ENCODE results near the gene RNF149.
"Not testable (repeated sequence)": the region's sequence is repeated elsewhere in the genome, so short reads cannot be mapped to it uniquely, and the experiment has no call there.

The RNF149 gene

DNA sequence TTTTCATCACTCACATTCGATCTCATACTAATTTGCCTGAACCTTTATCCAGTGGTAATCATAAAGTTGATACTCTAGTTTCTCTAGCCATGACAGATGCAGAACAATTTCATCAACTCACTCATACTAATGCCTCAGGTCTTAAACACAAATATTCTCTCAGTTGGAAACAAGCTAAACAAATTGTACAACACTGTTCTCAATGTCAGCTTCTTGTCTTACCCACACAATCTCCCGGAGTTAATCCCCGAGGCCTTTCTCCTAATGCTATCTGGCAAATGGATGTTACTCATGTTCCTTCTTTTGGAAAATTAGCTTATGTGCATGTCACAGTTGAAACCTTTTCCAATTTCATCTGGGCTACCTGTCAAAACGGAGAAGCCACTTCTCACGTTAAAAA, 67.3 kb downstream of the RNF149 start:
- Mint-ChIP-seq H3K4me3 (no peak overlapping the region), H3K36me3 (no peaks in the 10 kb centered on the region), H3K4me1 (no peaks in the 10 kb centered on the region), H3K27ac (no peak overlapping the region), H3K9me3 (no peaks in the 10 kb centered on the region)
- DNase-seq (ENCODE audit: low spot score in 2 of 2) (no peak), ATAC-seq (no peak)

DNA sequence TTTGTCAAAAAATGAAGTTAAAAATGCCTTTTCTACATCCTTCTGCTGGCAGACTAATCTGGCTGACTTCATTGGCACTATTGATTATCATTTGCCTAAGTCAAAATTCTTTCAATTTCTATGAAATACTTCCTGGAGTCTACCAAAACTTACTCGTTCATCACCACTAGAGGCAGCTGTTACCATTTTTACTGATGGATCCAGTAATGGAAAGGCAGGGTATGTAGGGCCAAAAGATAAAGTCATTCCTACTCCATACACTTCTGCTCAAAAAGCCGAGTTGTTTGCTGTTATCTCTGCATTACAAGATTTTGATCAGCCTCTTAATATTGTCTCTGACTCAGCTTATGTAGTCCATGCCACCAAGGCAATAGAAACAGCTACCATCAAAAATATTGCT, 67.8 kb downstream of the RNF149 start:
- not testable (repeated sequence) for H3K4me1 Mint-ChIP-seq; H3K27ac Mint-ChIP-seq; ATAC-seq; H3K4me3 Mint-ChIP-seq; H3K36me3 Mint-ChIP-seq; DNase-seq (ENCODE audit: low spot score in 2 of 2); H3K9me3 Mint-ChIP-seq

DNA sequence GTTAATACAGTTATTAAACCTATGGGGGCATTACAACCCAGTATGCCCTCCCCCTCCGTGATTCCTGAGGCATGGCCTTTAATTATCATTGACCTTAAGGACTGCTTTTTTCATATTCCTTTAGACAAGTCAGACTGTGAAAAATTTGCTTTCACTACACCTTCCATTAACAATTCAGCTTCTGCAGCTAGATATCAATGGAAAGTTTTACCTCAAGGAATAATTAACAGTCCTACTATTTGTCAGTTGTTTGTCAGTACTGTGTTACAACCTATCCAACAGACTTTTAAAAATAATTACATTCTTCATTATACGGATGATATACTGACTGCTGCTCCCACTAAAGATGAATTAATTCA, 68.8 kb downstream of the RNF149 start:
- ATAC-seq; DNase-seq (ENCODE audit: low spot score in 2 of 2); H3K36me3 Mint-ChIP-seq; H3K9me3 Mint-ChIP-seq; H3K4me1 Mint-ChIP-seq; H3K4me3 Mint-ChIP-seq: not testable (repeated sequence)
- H3K27ac Mint-ChIP-seq: peak overlapping the region; percentile 44

DNA sequence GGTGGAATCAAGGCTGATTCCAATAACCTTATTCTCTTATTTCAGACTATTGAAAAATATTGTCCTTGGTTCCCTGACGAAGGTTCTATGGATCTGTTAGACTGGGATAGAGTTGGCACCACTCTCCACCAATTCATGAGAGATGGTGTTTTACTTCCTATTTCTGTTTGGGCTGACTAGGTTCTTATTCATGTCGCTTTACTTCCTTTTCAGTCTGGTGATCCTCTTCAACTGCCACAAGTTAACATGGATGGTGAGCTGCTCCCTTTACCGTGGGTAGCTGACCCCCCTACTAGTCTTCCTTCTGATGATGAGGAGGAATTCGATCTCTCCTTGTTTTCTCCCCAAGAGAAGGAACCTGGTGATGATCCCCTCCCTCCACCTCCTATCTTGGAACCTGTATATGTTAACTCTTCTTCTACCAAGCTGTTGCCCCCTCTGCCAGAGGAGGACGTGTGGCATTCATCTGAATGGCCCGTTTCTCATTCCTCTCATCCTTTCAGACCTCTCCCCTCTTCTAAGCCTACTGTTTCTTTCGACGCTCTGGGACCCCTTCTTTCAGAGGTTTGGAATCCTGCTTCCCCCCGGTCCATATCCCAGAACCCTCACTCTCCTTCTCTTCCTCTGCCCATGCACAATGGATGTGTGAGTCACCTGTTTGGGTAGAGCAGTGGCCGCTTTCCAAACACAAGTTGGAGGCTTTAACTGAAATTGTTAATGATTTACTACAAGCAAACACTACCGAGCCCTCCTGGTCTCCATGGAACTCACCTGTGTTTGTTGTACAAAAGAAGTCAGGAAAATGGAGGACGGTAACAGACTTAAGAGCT, 69.4 kb downstream of the RNF149 start:
- no peak for ATAC-seq
- H3K4me3 Mint-ChIP-seq: no peak overlapping the region
- H3K27ac Mint-ChIP-seq: peak overlapping the region; percentile 44
- H3K9me3 Mint-ChIP-seq: no peaks in the 10 kb centered on the region
- H3K4me1 Mint-ChIP-seq: no peaks in the 10 kb centered on the region
- DNase-seq (ENCODE audit: low spot score in 2 of 2): no peak
- H3K36me3 Mint-ChIP-seq: no peaks in the 10 kb centered on the region

GRCh38 chr2:101237944-101238343, 70.6 kb downstream of the RNF149 start:
- ATAC-seq, H3K36me3 Mint-ChIP-seq, H3K27ac Mint-ChIP-seq: not testable (repeated sequence)

GRCh38 chr2:101235956-101236355, 72.5 kb downstream of the RNF149 start:
- H3K36me3 Mint-ChIP-seq; H3K4me1 Mint-ChIP-seq; H3K27ac Mint-ChIP-seq; DNase-seq (ENCODE audit: low spot score in 2 of 2); H3K4me3 Mint-ChIP-seq; H3K9me3 Mint-ChIP-seq; ATAC-seq: not testable (repeated sequence)

More at GRCh38 chr2:101237944-101238343, 70.6 kb downstream of the RNF149 start:
- not testable (repeated sequence) for H3K4me3 Mint-ChIP-seq; H3K4me1 Mint-ChIP-seq; H3K9me3 Mint-ChIP-seq; DNase-seq (ENCODE audit: low spot score in 2 of 2)

DNA sequence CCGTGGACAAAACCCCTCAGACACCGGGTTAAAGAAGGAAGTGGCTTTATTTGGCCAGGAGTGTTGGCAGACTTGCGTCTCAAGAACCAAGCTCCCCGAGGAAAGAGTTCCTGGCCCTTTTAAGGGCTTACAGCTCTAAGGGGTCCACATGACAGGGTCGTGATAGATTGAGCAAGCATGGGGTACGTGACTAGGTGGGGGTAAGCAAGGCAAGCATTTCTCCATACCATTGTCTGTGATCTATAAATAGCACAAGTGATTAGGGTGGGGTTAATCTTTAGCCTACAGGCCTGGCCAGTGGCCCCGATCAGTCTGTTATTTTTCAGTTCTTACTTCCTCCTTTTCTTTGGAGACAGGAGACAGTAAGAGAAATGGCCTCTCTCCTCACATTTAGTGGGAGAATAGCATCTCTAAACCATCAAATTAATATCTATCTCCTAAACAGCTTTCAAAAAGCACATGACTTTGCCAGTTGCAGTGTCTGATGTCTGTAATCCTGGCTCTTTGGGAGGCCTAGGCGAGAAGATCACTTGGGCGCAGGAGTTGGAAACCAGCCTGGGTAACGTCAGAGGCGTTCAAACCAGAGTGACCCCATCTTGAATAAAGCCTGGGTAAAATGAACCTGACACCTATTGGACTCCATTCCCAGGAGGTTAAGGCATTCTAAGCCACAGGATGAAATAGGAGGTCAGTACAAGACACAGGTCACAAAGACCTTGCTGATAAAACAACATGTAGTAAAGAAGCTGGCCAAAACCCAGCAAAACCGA, 74.1 kb downstream of the RNF149 start:
- no peaks in the 10 kb centered on the region for H3K36me3 Mint-ChIP-seq
- H3K4me3 Mint-ChIP-seq: no peak overlapping the region
- ATAC-seq (no peak), DNase-seq (ENCODE audit: low spot score in 2 of 2) (no peak)
- H3K9me3 Mint-ChIP-seq: no peaks in the 10 kb centered on the region
- H3K4me1 Mint-ChIP-seq: no peaks in the 10 kb centered on the region
- no peak overlapping the region for H3K27ac Mint-ChIP-seq

DNA sequence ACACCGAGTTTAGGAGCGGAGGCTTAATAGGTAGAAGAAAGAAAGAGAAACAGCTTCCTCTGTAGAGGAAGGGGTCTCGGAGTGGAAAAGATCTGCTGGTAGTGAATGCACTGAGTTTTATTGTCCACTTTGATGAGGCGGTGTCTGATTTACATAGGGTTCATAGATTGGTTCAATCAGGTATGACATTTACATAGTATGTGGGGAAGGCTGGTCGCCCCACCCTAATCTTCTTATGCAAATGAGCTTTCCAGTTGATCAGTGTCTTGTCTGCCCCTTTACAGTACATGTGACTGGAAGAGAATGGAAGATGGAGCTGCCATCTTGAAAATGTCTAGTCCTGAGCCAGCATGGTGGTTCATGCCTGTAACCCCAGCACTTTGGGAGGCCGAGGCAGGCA, 75.7 kb downstream of the RNF149 start:
- no peak for ATAC-seq
- H3K9me3 Mint-ChIP-seq: no peaks in the 10 kb centered on the region
- DNase-seq (ENCODE audit: low spot score in 2 of 2): no peak
- no peaks in the 10 kb centered on the region for H3K36me3 Mint-ChIP-seq
- H3K27ac Mint-ChIP-seq: no peak overlapping the region
- no peak overlapping the region for H3K4me3 Mint-ChIP-seq
- H3K4me1 Mint-ChIP-seq: no peaks in the 10 kb centered on the region

- Mint-ChIP-seq H3K36me3 (no peaks in the 10 kb centered on the region), H3K9me3 (no peaks in the 10 kb centered on the region), H3K4me1 (no peaks in the 10 kb centered on the region), H3K27ac (no peak overlapping the region), H3K4me3 (no peak overlapping the region)
- ATAC-seq (no peak), DNase-seq (ENCODE audit: low spot score in 2 of 2) (no peak)
These were observed 76.4 kb downstream of the RNF149 start for GRCh38 chr2:101231937-101232730.

GRCh38 chr2:101231240-101231639, 77.3 kb downstream of the RNF149 start:
- no peaks in the 10 kb centered on the region for H3K4me1 Mint-ChIP-seq

GRCh38 chr2:101230541-101231001, 77.9 kb downstream of the RNF149 start:
- H3K36me3 Mint-ChIP-seq: no peaks in the 10 kb centered on the region
- DNase-seq (ENCODE audit: low spot score in 2 of 2): no peak
- H3K4me1 Mint-ChIP-seq: no peaks in the 10 kb centered on the region
- ATAC-seq: no peak
- H3K9me3 Mint-ChIP-seq: peaks cover 2% of the 10 kb centered on the region
- H3K27ac Mint-ChIP-seq: no peak overlapping the region
- no peak overlapping the region for H3K4me3 Mint-ChIP-seq

More at GRCh38 chr2:101231240-101231639, 77.3 kb downstream of the RNF149 start:
- DNase-seq (ENCODE audit: low spot score in 2 of 2) (no peak), ATAC-seq (no peak)
- H3K4me3 Mint-ChIP-seq: no peak overlapping the region
- peaks cover under 1% of the 10 kb centered on the region for H3K9me3 Mint-ChIP-seq
- H3K27ac Mint-ChIP-seq: no peak overlapping the region
- H3K36me3 Mint-ChIP-seq: no peaks in the 10 kb centered on the region

All from stimulated activated effector memory CD8-positive, alpha-beta T cell treated with anti-CD3 and anti-CD28 coated beads, Interleukin-12 subunit alpha, Interleukin-12 subunit beta, amount 100 ng/mL, for 72 hours (primary cell).